ENCODE data around the gene THOC6.

The THOC6 gene

GRCh38 chr16:3017794-3018506, 5.9 kb upstream of the THOC6 start, which contains the start of gene CLDN6:
Gene CLDN6 (minus strand): TSS chr16:3018183. CDS start chr16:3016021, 2,162 bp downstream.
- DNase-seq: no peak

DNA sequence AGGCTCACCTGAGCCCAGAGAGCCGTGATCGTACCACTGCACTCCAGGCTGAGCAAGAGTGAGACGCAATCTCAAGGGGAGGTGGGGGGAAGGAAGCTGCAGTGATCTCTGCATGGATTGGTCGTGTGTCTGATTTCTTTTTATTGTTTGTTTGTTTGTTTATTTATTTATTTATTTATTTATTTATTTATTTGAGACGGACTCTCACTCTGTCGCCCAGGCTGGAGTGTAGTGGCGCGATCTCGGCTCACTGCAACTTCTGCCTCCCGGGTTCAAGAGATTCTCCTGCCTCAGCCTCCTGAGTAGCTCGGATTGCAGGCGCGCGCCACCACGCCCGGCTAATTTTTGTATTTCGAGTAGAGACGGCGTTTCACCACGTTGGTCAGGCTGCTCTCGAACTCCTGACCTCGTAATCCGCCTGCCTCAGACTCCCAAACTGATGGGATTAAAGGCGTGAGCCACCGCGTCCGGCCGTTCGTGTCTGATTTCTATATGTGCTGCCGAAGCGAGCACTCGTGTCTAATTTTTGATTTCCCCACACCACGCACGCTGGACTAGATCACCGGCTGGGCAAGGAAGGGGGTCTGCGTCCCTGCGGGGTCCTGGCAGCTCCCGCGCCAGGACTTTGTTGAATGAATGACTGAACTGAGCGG, 4.1 kb upstream of the THOC6 start:
- no peak for DNase-seq

DNA sequence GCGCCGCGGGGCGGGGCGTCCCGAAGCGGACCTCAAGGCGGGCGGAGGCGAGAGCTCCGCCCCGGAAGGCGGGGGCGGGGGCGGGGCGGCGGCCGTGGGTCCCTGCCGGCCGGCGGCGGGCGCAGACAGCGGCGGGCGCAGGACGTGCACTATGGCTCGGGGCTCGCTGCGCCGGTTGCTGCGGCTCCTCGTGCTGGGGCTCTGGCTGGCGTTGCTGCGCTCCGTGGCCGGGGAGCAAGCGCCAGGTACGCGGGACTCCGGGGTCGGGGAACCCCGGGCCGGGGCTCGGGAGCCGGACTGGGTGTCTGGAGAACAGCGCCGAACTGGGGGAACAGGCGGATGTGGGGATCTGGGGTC, 3.6 kb upstream of the THOC6 start, which contains the start of gene TNFRSF12A:
TNFRSF12A (plus strand) TSS at position 122 of the 357 bp plus-strand sequence; CDS start at position 152, 30 bp downstream.
- peak; percentile 82 for DNase-seq

GRCh38 chr16:3020604-3021448, 3.0 kb upstream of the THOC6 start:
- peak; percentile 93 for DNase-seq

DNA sequence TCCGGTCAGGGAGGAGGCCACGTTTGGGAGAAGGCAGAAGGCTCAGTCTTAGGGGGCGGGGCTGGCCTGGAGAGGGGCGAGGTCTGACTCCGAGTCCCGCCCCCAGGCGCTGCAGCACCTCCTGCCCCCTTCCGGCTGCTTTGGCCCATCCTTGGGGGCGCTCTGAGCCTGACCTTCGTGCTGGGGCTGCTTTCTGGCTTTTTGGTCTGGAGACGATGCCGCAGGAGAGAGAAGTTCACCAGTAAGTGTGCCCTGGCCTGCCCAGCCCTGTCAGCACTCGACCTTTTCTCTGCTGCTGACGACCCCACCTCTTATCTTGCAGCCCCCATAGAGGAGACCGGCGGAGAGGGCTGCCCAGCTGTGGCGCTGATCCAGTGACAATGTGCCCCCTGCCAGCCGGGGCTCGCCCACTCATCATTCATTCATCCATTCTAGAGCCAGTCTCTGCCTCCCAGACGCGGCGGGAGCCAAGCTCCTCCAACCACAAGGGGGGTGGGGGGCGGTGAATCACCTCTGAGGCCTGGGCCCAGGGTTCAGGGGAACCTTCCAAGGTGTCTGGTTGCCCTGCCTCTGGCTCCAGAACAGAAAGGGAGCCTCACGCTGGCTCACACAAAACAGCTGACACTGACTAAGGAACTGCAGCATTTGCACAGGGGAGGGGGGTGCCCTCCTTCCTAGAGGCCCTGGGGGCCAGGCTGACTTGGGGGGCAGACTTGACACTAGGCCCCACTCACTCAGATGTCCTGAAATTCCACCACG, 2.2 kb upstream of the THOC6 start:
- peak; percentile 98 for DNase-seq

DNA sequence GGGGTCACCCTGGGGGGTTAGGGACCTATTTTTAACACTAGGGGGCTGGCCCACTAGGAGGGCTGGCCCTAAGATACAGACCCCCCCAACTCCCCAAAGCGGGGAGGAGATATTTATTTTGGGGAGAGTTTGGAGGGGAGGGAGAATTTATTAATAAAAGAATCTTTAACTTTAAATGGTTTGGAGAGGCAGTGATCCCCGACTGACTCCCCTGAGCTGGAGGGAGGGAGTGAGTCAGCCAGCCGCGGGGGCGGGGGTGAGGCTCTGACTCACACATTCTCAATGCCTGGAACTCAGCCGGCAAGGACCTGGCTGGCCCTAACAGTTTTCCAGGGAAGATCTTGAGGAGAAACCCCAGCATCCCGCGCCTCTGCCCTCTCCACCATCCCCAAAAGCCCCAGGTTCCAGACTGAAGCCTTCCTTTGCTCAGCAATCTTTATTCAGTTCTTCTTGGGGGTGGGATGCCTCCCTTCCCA, 1.6 kb upstream of the THOC6 start:
- DNase-seq: peak; percentile 98

- DNase-seq: peak; percentile 63
These were observed 986 bp upstream of the THOC6 start for GRCh38 chr16:3022684-3023414.

- peak; percentile 82 for DNase-seq
These were observed 493 bp upstream of the THOC6 start for GRCh38 chr16:3023415-3023668.

DNA sequence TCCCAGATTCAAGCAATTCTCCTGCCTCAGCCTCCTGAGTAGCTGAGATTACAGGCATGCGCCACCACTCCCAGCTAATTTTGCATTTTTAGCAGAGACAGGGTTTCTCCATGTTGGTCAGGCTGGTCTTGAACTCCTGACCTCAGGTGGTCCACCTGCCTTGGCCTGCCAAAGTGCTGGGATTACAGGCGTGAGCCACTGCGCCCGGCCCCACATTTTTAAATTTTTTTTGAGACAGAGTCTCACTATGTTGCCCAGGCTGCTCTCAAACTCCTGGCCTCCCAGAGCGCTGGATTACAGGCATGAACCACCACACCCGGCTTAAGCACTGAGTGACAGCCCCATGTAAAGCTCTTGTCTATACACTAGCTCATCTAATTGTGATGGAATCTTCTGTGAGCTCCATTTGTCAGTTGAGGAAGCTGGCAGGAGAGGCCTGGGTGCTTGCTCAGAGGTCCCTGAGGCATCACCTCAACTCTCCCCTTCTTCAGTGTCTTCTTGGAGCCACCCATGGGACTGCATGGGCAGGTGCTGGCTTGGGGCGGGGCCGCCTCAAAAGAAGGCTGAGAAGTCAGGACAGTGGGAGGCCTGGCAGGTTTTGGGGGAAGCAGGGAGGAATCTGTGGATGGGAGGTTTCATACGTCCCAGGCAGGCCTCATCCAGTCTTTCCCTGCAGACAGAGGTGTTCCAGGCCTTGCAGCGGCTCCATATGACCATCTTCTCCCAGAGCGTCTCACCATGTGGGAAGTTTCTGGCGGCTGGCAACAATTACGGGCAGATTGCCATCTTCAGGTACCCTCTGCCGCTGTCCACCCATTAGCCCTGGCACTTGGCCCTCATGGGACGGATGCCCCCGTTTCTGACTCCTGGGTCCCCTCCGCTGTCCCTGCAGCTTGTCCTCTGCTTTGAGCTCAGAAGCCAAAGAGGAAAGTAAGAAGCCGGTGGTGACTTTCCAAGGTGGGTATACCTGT, 1.5 kb downstream of the THOC6 start:
- DNase-seq: no peak

DNA sequence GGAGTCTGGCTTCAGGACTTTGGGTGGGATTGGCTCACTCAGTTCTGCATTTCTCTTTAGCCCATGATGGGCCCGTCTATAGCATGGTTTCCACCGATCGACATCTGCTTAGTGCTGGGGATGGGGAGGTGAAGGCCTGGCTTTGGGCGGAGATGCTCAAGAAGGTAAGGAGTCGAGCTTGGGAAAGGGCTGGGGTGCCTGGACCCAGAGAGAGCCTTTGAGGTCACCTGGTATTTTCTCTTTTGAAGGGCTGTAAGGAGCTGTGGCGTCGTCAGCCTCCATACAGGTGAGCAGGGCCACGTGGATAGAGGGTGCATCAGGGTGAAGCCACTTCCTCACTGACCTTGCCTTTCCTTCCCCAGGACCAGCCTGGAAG, 2.2 kb downstream of the THOC6 start:
- no peak for DNase-seq

DNA sequence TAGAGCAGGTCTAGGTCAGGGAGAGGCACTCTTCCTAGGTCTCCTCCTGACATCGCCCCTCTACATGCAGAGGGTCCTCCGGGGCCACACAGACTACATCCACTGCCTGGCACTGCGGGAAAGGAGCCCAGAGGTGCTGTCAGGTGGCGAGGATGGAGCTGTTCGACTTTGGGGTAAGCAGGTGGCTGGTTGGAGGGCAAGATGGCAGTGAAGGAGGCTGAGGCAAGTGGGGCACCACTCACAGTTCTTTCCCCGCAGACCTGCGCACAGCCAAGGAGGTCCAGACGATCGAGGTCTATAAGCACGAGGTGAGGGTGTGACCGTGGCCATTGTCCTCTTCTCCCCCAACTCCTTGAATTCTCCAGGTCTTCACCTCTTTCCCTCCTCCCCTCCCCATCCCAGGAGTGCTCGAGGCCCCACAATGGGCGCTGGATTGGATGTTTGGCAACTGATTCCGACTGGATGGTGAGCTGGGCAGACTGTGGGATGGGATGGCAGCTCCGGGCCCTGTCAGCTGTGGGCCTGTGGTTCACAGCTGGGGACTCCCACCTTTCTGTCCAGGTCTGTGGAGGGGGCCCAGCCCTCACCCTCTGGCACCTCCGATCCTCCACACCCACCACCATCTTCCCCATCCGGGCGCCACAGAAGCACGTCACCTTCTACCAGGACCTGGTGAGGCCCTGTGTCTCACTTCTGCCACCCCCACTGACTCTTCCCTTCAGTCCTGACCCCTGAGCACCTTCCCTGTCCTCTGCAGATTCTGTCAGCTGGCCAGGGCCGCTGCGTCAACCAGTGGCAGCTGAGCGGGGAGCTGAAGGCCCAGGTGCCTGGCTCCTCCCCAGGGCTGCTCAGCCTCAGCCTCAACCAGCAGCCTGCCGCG, 3.0 kb downstream of the THOC6 start:
- DNase-seq: no peak

GRCh38 chr16:3027489-3027795, 3.6 kb downstream of the THOC6 start:
- no peak for DNase-seq

- DNase-seq: peak; percentile 72
These were observed 4.3 kb downstream of the THOC6 start for GRCh38 chr16:3027983-3028715.

DNA sequence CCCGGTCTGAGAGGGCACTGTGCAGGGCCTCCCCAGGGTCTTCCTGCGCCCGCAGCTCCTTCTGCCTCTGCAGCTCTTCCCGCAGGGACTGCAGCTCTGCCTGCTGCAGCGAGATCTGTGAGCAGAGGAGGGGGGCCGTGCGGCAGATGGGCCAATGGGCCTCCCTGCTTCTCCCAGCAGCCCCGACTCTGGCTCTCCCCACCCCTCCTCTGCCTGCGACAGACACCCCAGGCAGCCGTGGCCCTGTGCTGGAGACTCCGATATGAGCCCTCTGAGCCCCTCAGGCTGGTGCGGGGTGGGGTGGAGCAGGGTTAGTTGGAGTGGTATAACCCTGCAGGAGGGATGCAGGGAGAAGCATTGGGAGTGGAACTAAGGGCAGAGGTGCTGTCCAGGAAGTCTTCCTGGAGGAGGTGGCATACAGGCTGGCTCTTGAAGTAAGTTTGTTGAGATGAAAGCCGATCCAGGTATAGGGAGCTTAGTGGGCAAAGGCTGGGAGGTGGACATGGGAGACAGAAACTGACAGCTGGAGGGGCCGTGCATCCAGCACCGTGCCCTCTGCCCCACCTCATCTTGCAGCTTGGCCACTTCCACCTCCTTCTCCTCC, 5.0 kb downstream of the THOC6 start:
- no peak for DNase-seq

DNA sequence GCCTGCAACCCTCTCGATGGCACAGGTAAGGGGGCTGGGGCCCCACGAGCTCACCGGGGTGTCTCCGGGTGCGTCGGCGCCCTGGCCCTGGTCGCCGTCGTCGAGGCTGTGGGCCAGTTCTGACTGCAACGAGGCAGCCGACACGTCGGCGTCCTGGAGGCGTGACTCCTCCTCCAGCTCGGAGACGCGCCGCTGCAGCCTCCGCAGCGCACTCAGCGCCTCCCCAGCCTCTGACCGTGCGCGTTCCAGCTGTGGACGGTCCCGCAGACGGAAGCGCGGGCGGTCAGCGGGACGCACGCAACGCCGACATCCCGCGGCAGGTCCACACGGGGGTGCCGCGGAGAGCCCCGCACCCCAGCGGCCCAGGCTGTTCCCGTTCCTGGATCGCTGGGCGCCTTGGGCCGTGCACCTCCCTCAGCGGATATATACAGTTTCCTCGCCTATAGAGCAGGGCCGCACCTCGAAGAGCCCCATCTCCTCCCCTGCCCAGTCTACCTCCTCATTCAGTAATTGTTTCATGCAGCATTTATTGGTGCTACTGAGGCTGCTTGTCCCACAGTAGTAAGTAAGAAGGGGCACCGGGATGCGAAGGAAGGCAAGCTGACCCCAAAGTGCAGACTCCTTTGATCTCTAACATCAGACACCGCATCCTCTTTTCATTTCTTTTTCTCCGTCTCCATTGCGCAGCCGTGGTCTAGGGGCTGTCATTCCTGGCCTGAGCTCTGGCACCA, 5.8 kb downstream of the THOC6 start:
- peak; percentile 33 for DNase-seq

DNA sequence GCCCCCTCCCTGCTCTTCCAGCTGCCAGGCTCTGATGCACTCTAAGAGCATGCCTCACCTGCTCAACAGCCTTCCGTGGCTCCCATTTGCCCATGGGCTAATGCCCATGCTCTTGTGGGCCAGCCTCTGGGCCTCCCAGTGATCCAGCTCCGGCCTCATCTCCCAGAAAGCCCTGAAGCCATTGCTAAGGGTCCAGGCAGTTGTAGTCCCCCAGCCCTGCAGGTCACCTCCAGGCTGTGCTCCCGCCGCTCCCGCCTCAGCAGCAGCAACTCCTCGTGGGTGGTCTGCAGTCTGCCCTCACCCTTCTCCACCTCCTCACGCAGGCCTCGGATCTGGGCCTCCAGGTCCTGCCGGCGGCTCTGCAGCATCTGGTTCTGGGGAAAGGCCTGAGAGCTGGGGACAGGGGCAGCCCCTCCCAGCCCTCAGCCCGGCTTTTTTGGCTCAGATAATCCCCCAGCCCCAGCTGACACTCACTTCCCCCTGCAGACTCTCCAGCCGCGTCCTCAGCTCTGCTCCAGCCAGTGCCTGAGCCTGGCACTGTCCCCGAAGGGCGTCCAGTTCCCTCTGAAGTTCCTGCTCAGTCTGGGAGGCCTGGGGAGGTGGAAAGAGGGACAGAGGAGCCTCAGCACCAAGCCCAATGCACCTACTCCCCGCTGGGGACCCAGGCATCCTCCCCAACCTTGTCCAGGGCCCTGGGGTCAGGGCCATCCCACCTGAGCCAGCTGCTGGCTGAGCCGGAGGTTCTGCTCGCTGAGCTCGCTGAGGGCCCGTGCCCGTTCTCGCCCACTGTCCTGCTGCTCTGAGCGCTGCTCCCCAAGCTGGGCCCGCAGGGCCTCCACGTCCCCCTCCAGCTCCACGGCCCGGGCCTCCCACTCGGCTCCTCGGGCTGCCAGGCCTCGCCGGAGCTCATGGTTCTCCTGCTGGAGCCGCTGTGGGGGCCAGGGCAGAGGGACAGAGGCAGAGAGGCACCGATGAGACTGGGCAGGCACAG, 6.7 kb downstream of the THOC6 start:
- DNase-seq: no peak

GRCh38 chr16:3032624-3033023, 8.8 kb downstream of the THOC6 start:
- DNase-seq: no peak
